Stimulated activated CD4-positive, alpha-beta T cell treated with anti-CD3 and anti-CD28 coated beads, Interleukin-1b, Interleukin-23, amount 100 ng/mL, for 24 hours (primary cell): ENCODE results near the gene SP3.

Experiments
- DNase-seq, 4 experiments: peaks; one replicate each; pipeline ENCODE4 v3.0.0-alpha.2; 2020; ENCODE audit warnings: low read depth in 4 of 4, low spot score in 1 of 4

Gene SP3

DNA sequence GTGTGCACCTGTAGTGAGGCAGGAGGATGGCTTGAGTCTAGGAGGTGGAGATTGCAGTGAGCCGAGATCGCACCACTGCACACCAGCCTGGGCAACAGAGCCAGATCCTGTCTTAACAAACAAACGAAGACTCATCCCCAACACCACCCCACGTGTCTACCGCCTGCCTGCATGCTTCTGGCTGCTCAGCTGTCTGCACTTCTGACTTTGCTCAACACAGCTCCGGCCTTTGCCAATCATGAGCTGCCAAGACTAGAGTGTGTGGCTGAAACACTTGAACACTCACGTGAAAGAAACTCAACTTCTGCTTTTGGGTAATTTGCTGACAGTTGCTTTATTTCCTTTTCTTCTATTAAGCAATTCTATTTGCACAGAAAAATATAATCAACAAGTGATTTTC, 32.1 kb upstream of the SP3 start:
- DNase-seq, result no peak

- DNase-seq, result no peak
These were observed 31.6 kb upstream of the SP3 start for GRCh38 chr2:173996766-173997165.

DNA sequence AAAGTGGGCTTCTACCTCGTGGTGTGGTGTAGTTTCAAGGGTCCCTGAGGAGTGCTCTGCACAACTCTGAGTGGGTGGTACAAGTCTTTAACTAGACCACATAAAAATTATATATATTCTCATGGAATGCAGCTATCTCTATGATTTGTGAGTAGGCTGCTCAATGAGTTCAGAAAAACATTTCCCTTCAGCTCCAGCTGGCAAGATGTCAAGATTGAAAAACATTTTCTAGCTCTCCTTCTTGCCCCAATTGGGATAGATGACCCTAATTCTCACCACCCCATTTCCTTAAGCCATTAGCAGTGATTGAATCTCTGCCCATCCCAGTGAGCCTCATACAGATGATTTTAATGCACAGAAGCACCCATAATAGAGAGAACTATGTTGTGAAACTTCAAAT, 28.3 kb upstream of the SP3 start:
- DNase-seq, result no peak

- no peak for DNase-seq
These were observed 26.8 kb upstream of the SP3 start for GRCh38 chr2:173991856-173992588.

DNA sequence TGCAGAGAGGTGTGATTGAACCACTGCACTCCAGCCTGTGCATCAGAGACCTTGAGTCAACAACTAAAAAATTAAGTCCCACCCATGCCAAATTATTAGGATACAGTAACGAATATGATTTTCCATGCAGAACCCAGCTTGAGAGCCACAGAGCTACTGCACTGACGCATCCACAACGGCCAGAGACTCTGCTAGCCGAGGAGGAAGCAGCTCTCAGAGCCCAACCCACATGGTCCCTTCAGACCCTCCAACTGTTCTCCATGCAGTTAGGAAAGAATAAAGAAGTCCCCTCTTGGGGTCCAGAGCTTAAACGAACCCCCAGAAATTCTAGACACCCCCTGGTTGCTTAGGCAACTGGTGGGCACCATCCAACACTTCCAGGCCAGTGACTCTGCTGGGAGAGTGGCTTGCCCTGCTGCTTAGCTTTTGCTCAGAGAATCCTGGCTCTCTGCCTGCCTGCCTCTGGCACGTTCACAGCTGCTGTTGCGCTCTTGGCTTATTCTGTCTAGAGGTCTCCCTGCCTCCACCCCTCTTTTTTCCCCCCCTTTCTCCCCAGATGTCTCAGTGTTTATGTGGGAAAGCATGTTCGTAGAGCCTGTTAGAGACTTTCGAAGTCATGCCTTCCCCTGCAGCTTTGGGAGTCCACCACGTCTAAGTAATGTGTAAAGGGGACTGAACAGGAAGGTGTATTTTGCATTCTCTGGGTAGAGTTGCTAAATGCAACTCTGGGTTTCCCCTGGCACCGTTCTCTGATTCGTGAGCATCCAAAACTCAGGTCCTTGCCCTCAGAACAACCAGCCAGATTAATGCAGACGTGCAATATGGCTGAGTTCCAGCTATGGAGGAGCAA, 26.0 kb upstream of the SP3 start:
- DNase-seq, result no peak

- no peak for DNase-seq
These were observed 25.1 kb upstream of the SP3 start for GRCh38 chr2:173990245-173990644.

GRCh38 chr2:173989884-173990215, 24.7 kb upstream of the SP3 start:
- DNase-seq, result no peak

DNA sequence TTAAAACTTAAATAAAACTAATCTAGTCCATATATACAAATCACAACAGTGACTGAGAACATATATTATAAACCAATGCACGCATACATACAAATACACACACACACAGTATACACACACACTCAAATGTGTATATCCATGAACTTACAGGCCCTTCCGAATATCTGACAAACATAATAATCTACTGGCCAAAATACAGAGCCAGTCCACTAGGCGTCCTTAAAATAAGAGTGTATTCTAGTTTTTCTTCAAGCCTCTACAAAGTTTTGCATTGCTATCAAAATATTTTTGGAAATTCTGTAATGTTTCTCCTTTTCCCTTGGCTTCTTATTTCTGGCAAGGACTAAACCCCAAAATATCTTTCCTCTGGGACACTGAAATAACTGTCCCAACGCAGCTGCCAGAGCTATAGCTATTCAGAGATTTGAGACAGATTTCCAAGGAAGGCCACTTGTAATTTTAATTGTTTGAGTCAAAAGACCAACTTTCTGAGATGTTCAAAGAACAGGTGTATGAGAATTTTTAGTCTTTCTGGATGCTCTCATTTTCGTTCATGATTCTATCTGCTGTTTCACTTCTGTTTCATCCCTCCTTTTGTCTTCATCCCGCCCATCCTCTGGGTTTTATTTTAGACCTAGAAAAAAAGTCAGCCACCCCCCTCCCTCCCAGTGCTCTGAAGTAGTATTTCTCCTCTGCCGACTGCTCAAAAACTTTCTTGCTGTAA, 24.1 kb upstream of the SP3 start:
- DNase-seq, result no peak

DNA sequence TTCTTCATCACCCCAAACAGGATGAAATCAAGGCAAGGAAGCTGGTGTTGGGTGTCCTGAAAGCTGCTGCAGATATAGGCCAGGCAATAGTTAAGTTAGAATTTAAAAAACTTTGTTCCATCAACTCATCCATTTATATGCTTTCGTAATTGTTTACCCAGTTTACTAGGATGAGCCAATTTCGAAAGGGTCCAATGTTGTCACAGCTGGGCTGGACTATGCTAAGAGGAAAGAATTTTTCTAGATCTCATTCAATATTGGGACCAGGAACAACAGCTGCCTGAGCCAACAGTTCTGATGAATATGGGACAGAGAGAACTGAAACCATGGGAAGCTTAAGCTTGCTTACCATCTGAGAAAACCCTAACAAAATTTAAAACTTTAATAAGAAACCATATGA, 21.6 kb upstream of the SP3 start:
- no peak for DNase-seq

GRCh38 chr2:173985605-173985992, 20.4 kb upstream of the SP3 start:
- DNase-seq, result no peak

GRCh38 chr2:173984866-173985604, 19.9 kb upstream of the SP3 start:
- no peak for DNase-seq

- no peak for DNase-seq
These were observed 18.3 kb upstream of the SP3 start for GRCh38 chr2:173983391-173983871.

- no peak for DNase-seq
These were observed 17.7 kb upstream of the SP3 start for GRCh38 chr2:173982918-173983317.

DNA sequence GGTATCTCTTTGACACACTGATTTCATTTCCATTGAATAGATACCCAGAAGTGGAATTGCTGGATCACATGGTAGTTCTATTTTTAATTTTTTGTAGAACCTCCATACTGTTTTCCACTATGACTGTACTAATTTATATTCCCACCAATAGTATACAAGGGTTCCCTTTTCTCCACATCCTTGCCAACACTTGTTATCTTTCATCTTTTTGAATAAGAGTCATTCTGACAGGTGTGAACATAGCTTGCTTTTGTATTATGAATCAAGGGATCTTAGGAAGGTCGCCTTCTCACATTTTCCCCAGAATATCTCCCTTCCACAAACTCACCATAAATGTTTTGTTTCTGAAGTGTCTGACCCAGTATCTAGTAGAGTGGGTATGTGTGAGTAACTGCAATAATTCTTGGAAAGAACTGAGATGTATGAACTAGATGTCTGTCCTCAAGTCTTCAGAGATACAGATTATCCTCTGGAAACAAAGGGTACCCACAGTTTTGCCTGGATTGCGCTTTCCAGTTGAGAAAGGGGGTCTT, 17.1 kb upstream of the SP3 start:
- no peak for DNase-seq

GRCh38 chr2:173981520-173981919, 16.3 kb upstream of the SP3 start:
- DNase-seq, result no peak

GRCh38 chr2:173979751-173980351, 14.7 kb upstream of the SP3 start:
- no peak for DNase-seq

DNA sequence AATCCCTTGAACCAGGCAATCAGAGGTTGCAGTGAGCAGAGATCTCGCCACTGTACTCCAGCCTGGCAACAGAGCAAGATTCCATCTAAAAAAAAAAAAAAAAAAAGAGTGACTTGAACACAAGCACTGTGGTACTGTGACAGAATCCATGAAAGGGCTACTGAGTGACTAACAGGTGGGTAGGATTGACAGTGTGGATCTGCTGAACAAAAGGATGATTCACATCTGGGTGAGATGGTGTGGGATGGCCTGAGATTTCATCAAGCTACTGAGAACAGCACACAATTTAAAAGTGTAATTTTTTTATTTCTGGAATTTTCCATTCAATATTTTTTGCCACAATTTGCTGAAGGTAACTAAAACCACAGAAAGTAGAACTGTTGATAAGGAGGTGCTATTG, 13.3 kb upstream of the SP3 start:
- DNase-seq, result peak in 1 of 4 experiments; percentile 17

GRCh38 chr2:173972636-173973035, 7.5 kb upstream of the SP3 start:
- no peak for DNase-seq

GRCh38 chr2:173972165-173972564, 7.0 kb upstream of the SP3 start:
- no peak for DNase-seq

GRCh38 chr2:173970516-173970924, 5.3 kb upstream of the SP3 start:
- no peak for DNase-seq

GRCh38 chr2:173969886-173970285, 4.7 kb upstream of the SP3 start:
- no peak for DNase-seq
